H9 (cell line): ENCODE data around the gene CD163L1. TPM values are rescaled to one million over a fixed set of nuclear protein-coding genes. Genes with fewer than 3 reads are reported as not detected.

Experiments used
- DNase-seq: peaks from one replicate; pipeline ENCODE4 v3.0.0-alpha.2; 2017
- H2AFZ ChIP-seq: one replicate; pipeline ENCODE4 v1.6.1; 2013; ENCODE audit warnings: mild to moderate bottlenecking, low read length, control low read depth, moderate library complexity
- H2AK5ac ChIP-seq: 2 replicates; pipeline ENCODE4 v1.6.1; 2013; ENCODE audit warnings: low read length, control low read depth, mixed read lengths; ENCODE audit not compliant: insufficient read length
- H2BK120ac ChIP-seq: one replicate; pipeline ENCODE4 v1.6.1; 2013; ENCODE audit warnings: low read depth, mild to moderate bottlenecking, low read length, control low read depth, inconsistent platforms; ENCODE audit not compliant: poor library complexity, severe bottlenecking
- H2BK12ac ChIP-seq: 2 replicates; pipeline ENCODE4 v1.6.1; 2013; ENCODE audit warnings: low read length, control low read depth, mixed read lengths, low read depth; ENCODE audit not compliant: insufficient read length
- H2BK15ac ChIP-seq: 2 replicates; pipeline ENCODE4 v1.6.1; 2013; ENCODE audit warnings: low read depth, low read length, control low read depth
- H2BK20ac ChIP-seq: one replicate; pipeline ENCODE4 v1.6.1; 2013; ENCODE audit warnings: low read depth, mild to moderate bottlenecking, low read length, control low read depth, inconsistent platforms; ENCODE audit not compliant: poor library complexity, severe bottlenecking
- H2BK5ac ChIP-seq: 2 replicates; pipeline ENCODE4 v1.6.1; 2013; ENCODE audit warnings: low read length, control low read depth, mixed read lengths; ENCODE audit not compliant: insufficient read length
- H3K14ac ChIP-seq: 2 replicates; pipeline ENCODE4 v1.6.1; 2013; ENCODE audit warnings: low read length, control low read depth; ENCODE audit not compliant: insufficient read depth
- H3K18ac ChIP-seq: 2 replicates; pipeline ENCODE4 v1.6.1; 2013; ENCODE audit warnings: low read depth, mild to moderate bottlenecking, mixed read lengths, low read length, control low read depth; ENCODE audit not compliant: insufficient read length
- H3K23ac ChIP-seq: 2 replicates; pipeline ENCODE4 v1.6.1; 2013; ENCODE audit warnings: low read length, control low read depth, mixed read lengths, low read depth; ENCODE audit not compliant: insufficient read length
- H3K23me2 ChIP-seq: 2 replicates; pipeline ENCODE4 v1.6.1; 2013; ENCODE audit warnings: low read depth, mild to moderate bottlenecking, mixed read lengths, low read length, control low read depth; ENCODE audit not compliant: insufficient read length, poor library complexity, severe bottlenecking
- H3K27ac ChIP-seq: 2 replicates; pipeline ENCODE4 v1.5.1; 2013; ENCODE audit warnings: low read length, control low read depth, mixed read lengths, low read depth; ENCODE audit not compliant: insufficient read length
- H3K27me3 ChIP-seq: 2 replicates; pipeline ENCODE4 v1.6.1; 2013; ENCODE audit warnings: low read length, control low read depth, inconsistent platforms; ENCODE audit not compliant: insufficient read depth
- H3K4ac ChIP-seq: 2 replicates; pipeline ENCODE4 v1.6.1; 2013; ENCODE audit warnings: low read depth, mild to moderate bottlenecking, control low read depth, inconsistent platforms, low read length, moderate library complexity
- H3K4me1 ChIP-seq: 2 replicates; pipeline ENCODE4 v1.6.1; 2013; ENCODE audit warnings: low read length, control low read depth, inconsistent platforms; ENCODE audit not compliant: insufficient read depth
- H3K4me2 ChIP-seq: 2 replicates; pipeline ENCODE4 v1.6.1; 2013; ENCODE audit warnings: low read length, control low read depth, mixed read lengths; ENCODE audit not compliant: insufficient read length, insufficient read depth
- H3K56ac ChIP-seq: 2 replicates; pipeline ENCODE4 v1.6.1; 2013; ENCODE audit warnings: low read depth, mild to moderate bottlenecking, mixed read lengths, low read length, control low read depth; ENCODE audit not compliant: insufficient read length
- H3K79me1 ChIP-seq: 2 replicates; pipeline ENCODE4 v1.6.1; 2013; ENCODE audit warnings: low read depth, mild to moderate bottlenecking, moderate library complexity, low read length, control low read depth, inconsistent platforms; ENCODE audit not compliant: insufficient read depth, poor library complexity, severe bottlenecking
- H3K79me2 ChIP-seq: 2 replicates; pipeline ENCODE4 v1.6.1; 2013; ENCODE audit warnings: low read length, control low read depth, inconsistent platforms; ENCODE audit not compliant: insufficient read depth
- H3K9ac ChIP-seq: 2 replicates; pipeline ENCODE4 v1.6.1; 2013; ENCODE audit warnings: low read length, control low read depth, mixed read lengths; ENCODE audit not compliant: insufficient read length; ENCODE audit errors: extremely low read depth
- H3K9me3 ChIP-seq: one replicate; pipeline ENCODE4 v1.6.1; 2013; ENCODE audit warnings: low read depth, low read length, inconsistent platforms; ENCODE audit not compliant: control insufficient read depth
- H3T11ph ChIP-seq: one replicate; pipeline ENCODE4 v1.6.1; 2013; ENCODE audit warnings: mild to moderate bottlenecking, low read length, control low read depth, inconsistent platforms
- H4K20me1 ChIP-seq: one replicate; pipeline ENCODE4 v1.6.1; 2013; ENCODE audit not compliant: control insufficient read depth, insufficient read length, insufficient read depth
- H4K5ac ChIP-seq: 2 replicates; pipeline ENCODE4 v1.6.1; 2013; ENCODE audit warnings: low read depth, mild to moderate bottlenecking, mixed read lengths, low read length, control low read depth; ENCODE audit not compliant: insufficient read length
- H4K8ac ChIP-seq: replicated peaks from 2 replicates; pipeline ENCODE4 v1.6.1; 2013; ENCODE audit warnings: low read length, control low read depth, mixed read lengths, low read depth; ENCODE audit not compliant: insufficient read length
- H4K91ac ChIP-seq: 2 replicates; pipeline ENCODE4 v1.6.1; 2013; ENCODE audit warnings: low read depth, mild to moderate bottlenecking, moderate library complexity, mixed read lengths, low read length, control low read depth; ENCODE audit not compliant: insufficient read length
- H3K27ac Mint-ChIP-seq, 3 experiments: 2 replicates in 2 of 3; 3 replicates in 1 of 3; pipeline ENCODE4 v1.8.0; 2020 to 2021; ENCODE audit warnings: mixed read lengths in 3 of 3, mild to moderate bottlenecking in 1 of 3, moderate library complexity in 1 of 3
- H3K27me3 Mint-ChIP-seq: 2 replicates; pipeline ENCODE4 v1.8.0; 2021; ENCODE audit warnings: low read depth, mild to moderate bottlenecking, moderate library complexity, mixed read lengths
- H3K36me3 Mint-ChIP-seq, 3 experiments: 2 replicates in 2 of 3; 3 replicates in 1 of 3; pipeline ENCODE4 v1.8.0; 2020 to 2021; ENCODE audit warnings: low read depth in 3 of 3, mixed read lengths in 3 of 3; ENCODE audit not compliant: insufficient read depth in 1 of 3
- H3K4me1 Mint-ChIP-seq, 2 experiments: 2 replicates each; pipeline ENCODE4 v1.8.0; 2020; ENCODE audit warnings: mixed read lengths in 2 of 2
- H3K4me3 Mint-ChIP-seq, 2 experiments: 2 replicates in 1 of 2; 3 replicates in 1 of 2; pipeline ENCODE4 v1.8.0; 2020 to 2021; ENCODE audit warnings: mild to moderate bottlenecking in 2 of 2, mixed read lengths in 2 of 2, moderate library complexity in 1 of 2
- H3K9me3 Mint-ChIP-seq, 2 experiments: 2 replicates in 1 of 2; 3 replicates in 1 of 2; pipeline ENCODE4 v1.8.0; 2020; ENCODE audit warnings: mild to moderate bottlenecking in 2 of 2, mixed read lengths in 2 of 2, moderate library complexity in 1 of 2
- WGBS: extraction: QIAGEN DNeasy Blood & Tissue Kit; methylation state at CpG from one replicate; pipeline ENCODE4 v1.1.7; 2013; ENCODE audit warnings: missing lambda C conversion rate, low lambda C conversion rate, mixed read lengths; ENCODE audit not compliant: insufficient read length; ENCODE audit errors: extremely low coverage; 5-methylcytosine and 5-hydroxymethylcytosine counted together
- total RNA-seq: library from RNA; stranded (reverse); gene quantifications from 2 replicates; pipeline ENCODE4 v1.2.1, GENCODE V29; 2021
- TF ChIP-seq, protein P1 (sequence below): fragments of 200-600 bp; sonication (generic); conservative IDR thresholded peaks from 3 replicates; pipeline ENCODE4 v1.8.0; 2021; ENCODE audit warnings: antibody characterized with exemption, mild to moderate bottlenecking

Gene CD163L1
- total RNA-seq, 1 experiment from 2014 or later: 0.39 TPM

GRCh38 chr12:7444537-7444936, 584 bp upstream of the CD163L1 start:
- Histone ChIP-seq H3K79me2 (no peaks in the 10 kb centered on the region), H3K79me1 (no peaks in the 10 kb centered on the region), H4K20me1 (no peaks in the 10 kb centered on the region), H2BK12ac (no peak overlapping the region), H3K56ac (no peak overlapping the region), H2AFZ (no peak overlapping the region), H3K4me2 (no peak overlapping the region), H2BK20ac (no peak overlapping the region), H3K27ac (no peak overlapping the region), H3K9me3 (no peaks in the 10 kb centered on the region), H3K23ac (no peak overlapping the region), H2BK120ac (no peak overlapping the region), H3K23me2 (no peaks in the 10 kb centered on the region), H3K9ac (no peak overlapping the region), H4K91ac (no peak overlapping the region), H3K14ac (no peak overlapping the region), H3K27me3 (no peaks in the 10 kb centered on the region), H2BK5ac (no peak overlapping the region), H4K5ac (no peak overlapping the region), H2AK5ac (no peak overlapping the region), H3K18ac (no peak overlapping the region), H3K4ac (no peak overlapping the region), H2BK15ac (no peak overlapping the region), H3T11ph (no peak overlapping the region), H4K8ac (no peak overlapping the region), H3K4me1 (no peaks in the 10 kb centered on the region)
- H3K27ac Mint-ChIP-seq: no peak overlapping the region
- H3K4me3 Mint-ChIP-seq: no peak overlapping the region
- peaks cover 3% of the 10 kb centered on the region in 2 experiments; a peak in 3 of 4 replicates for H3K4me1 Mint-ChIP-seq
- peaks cover 15% of the 10 kb centered on the region for H3K27me3 Mint-ChIP-seq
- H3K36me3 Mint-ChIP-seq: peaks cover 0 to 3% (median 3%) of the 10 kb centered on the region in 3 experiments; a peak in 5 of 7 replicates
- H3K9me3 Mint-ChIP-seq: peaks cover 0 to 3% of the 10 kb centered on the region in 2 experiments; a peak in 3 of 5 replicates
- TF ChIP-seq, protein P1, sequence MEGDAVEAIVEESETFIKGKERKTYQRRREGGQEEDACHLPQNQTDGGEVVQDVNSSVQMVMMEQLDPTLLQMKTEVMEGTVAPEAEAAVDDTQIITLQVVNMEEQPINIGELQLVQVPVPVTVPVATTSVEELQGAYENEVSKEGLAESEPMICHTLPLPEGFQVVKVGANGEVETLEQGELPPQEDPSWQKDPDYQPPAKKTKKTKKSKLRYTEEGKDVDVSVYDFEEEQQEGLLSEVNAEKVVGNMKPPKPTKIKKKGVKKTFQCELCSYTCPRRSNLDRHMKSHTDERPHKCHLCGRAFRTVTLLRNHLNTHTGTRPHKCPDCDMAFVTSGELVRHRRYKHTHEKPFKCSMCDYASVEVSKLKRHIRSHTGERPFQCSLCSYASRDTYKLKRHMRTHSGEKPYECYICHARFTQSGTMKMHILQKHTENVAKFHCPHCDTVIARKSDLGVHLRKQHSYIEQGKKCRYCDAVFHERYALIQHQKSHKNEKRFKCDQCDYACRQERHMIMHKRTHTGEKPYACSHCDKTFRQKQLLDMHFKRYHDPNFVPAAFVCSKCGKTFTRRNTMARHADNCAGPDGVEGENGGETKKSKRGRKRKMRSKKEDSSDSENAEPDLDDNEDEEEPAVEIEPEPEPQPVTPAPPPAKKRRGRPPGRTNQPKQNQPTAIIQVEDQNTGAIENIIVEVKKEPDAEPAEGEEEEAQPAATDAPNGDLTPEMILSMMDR: no peak
- no CpG with 5 or more reads among the region's 4 CpGs for WGBS
- DNase-seq: no peak
